Measurements from ENCODE around the gene VSX1. TPM values are rescaled to one million over a fixed set of nuclear protein-coding genes. Genes with fewer than 3 reads are reported as not detected.

Gene VSX1
- total and polyA plus RNA-seq, 9 of the 15 experiments (the other 6 are each of a cell fraction or from before 2014, with no cell fraction given), result not detected

DNA sequence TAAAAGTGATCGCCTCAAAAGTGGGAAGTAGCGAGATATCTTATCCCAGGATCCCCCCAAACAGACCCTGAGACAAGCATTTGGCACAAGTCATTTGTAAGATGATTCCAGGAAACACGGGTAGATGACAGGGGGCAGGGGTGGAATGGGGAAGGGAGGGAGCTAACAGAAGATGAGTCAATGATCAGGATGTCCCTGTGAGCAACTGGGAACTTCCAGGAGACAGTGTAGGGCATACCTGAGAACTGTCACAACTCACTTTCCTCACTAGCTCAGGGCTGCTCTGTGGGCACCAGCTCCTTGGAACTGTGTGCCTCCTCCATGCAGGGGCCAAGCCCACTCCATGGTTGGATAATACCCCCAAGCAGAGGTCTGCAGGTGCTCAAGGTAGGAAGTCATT lies 38.5 kb upstream of the VSX1 start (continued):
- TF ChIP-seq RCOR1 (IDR thresholded peaks at IDR 0.05; ENCODE audit: borderline replicate concordance in 1 of 2, low read depth in 2 of 2, low read length in 2 of 2) (no peak), PHF21A (IDR thresholded peaks at IDR 0.05; ENCODE audit: borderline replicate concordance, low read depth) (no peak), KDM2B (CRISPR knock-in tag; IDR thresholded peaks at IDR 0.05) (no peak), MCM5 (IDR thresholded peaks at IDR 0.05; ENCODE audit: low read depth) (no peak), EHMT2 (IDR thresholded peaks at IDR 0.05) (no peak), HDAC6 (IDR thresholded peaks at IDR 0.05; ENCODE audit: low read depth, low read length) (no peak), SRSF3 (IDR thresholded peaks at IDR 0.05; ENCODE audit: insufficient read depth, low read length) (no peak), CHD2 (IDR thresholded peaks at IDR 0.05; ENCODE audit: low read depth, low read length) (no peak), FOXK1 (CRISPR knock-in tag; IDR thresholded peaks at IDR 0.05; ENCODE audit: borderline replicate concordance) (no peak), LCOR (CRISPR knock-in tag; IDR thresholded peaks at IDR 0.05) (no peak)
- TF ChIP-seq, protein P1, sequence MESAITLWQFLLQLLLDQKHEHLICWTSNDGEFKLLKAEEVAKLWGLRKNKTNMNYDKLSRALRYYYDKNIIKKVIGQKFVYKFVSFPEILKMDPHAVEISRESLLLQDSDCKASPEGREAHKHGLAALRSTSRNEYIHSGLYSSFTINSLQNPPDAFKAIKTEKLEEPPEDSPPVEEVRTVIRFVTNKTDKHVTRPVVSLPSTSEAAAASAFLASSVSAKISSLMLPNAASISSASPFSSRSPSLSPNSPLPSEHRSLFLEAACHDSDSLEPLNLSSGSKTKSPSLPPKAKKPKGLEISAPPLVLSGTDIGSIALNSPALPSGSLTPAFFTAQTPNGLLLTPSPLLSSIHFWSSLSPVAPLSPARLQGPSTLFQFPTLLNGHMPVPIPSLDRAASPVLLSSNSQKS (CRISPR knock-in tag; IDR thresholded peaks at IDR 0.05), result no peak
- TF ChIP-seq, protein P2, sequence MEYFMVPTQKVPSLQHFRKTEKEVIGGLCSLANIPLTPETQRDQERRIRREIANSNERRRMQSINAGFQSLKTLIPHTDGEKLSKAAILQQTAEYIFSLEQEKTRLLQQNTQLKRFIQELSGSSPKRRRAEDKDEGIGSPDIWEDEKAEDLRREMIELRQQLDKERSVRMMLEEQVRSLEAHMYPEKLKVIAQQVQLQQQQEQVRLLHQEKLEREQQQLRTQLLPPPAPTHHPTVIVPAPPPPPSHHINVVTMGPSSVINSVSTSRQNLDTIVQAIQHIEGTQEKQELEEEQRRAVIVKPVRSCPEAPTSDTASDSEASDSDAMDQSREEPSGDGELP (CRISPR knock-in tag; IDR thresholded peaks at IDR 0.05; ENCODE audit: borderline replicate concordance), result no peak

Data from K562 (cell line).